ENCODE data around the gene ZNF750. TPM values are rescaled to one million over a fixed set of nuclear protein-coding genes. Genes with fewer than 3 reads are reported as not detected.

Gene ZNF750
- total RNA-seq, 2 donors from 2014 or later, result not detected

GRCh38 chr17:82841921-82842596 lies 2.2 kb upstream of the ZNF750 start:
- DNase-seq, result no peak
- intact Hi-C loops (cut with DNase I, micrococcal nuclease), result no loop called here
- ATAC-seq, result no peak

GRCh38 chr17:82840431-82840831 lies 609 bp upstream of the ZNF750 start:
- no peak for ATAC-seq
- intact Hi-C loops (cut with DNase I, micrococcal nuclease), result no loop called here

GRCh38 chr17:82838386-82839063 lies 1.3 kb downstream of the ZNF750 start:
- DNase-seq (peak; percentile 76 to 89), ATAC-seq (peak; percentile 86)
- intact Hi-C loops (cut with DNase I, micrococcal nuclease), result no loop called here

More at GRCh38 chr17:82840431-82840831, 609 bp upstream of the ZNF750 start:
- no peak for DNase-seq

GRCh38 chr17:82837586-82838320 lies 2.1 kb downstream of the ZNF750 start:
- intact Hi-C loops (cut with DNase I, micrococcal nuclease), result no loop called here
- DNase-seq, result peak; percentile 59 to 62
- peak; percentile 82 for ATAC-seq

GRCh38 chr17:82836823-82837357 lies 2.9 kb downstream of the ZNF750 start:
- intact Hi-C loops (cut with DNase I, micrococcal nuclease), result no loop called here
- ATAC-seq (peak; percentile 36), DNase-seq (peak in 1 of 2 donors; percentile 21)

- ATAC-seq, result no peak
- intact Hi-C loops (cut with DNase I, micrococcal nuclease), result no loop called here
- peak in 1 of 2 donors; percentile 22 for DNase-seq
Measured at GRCh38 chr17:82835766-82836512, 3.9 kb downstream of the ZNF750 start.

- intact Hi-C loops (cut with DNase I, micrococcal nuclease), result no loop called here
- DNase-seq (peak in 1 of 2 donors; percentile 10), ATAC-seq (no peak)
Measured at GRCh38 chr17:82835122-82835521, 4.7 kb downstream of the ZNF750 start.

- intact Hi-C loops (cut with DNase I, micrococcal nuclease), result no loop called here
- ATAC-seq, result no peak
- peak in 1 of 2 donors; percentile 14 for DNase-seq
Measured at GRCh38 chr17:82832881-82833475, 6.8 kb downstream of the ZNF750 start.

GRCh38 chr17:82832411-82832810 lies 7.4 kb downstream of the ZNF750 start:
- intact Hi-C loops (cut with DNase I, micrococcal nuclease), result no loop called here
- ATAC-seq (no peak), DNase-seq (peak in 1 of 2 donors; percentile 20)

GRCh38 chr17:82831818-82832200 lies 8.0 kb downstream of the ZNF750 start:
- ATAC-seq, result no peak
- intact Hi-C loops (cut with DNase I, micrococcal nuclease), result no loop called here
- DNase-seq, result peak in 1 of 2 donors; percentile 19

GRCh38 chr17:82831041-82831817 lies 8.6 kb downstream of the ZNF750 start:
- intact Hi-C loops (cut with DNase I, micrococcal nuclease), result no loop called here
- peak in 1 of 2 donors; percentile 16 for DNase-seq
- no peak for ATAC-seq

- DNase-seq, result peak in 1 of 2 donors; percentile 35
- intact Hi-C loops (cut with DNase I, micrococcal nuclease), result no loop called here
- ATAC-seq, result no peak
Measured at GRCh38 chr17:82830249-82830661, 9.6 kb downstream of the ZNF750 start.

- peak in 1 of 2 donors; percentile 9 for DNase-seq
- intact Hi-C loops (cut with DNase I, micrococcal nuclease), result no loop called here
- ATAC-seq, result no peak
Measured at GRCh38 chr17:82828875-82829487, 10.8 kb downstream of the ZNF750 start.

- intact Hi-C loops (cut with DNase I, micrococcal nuclease), result no loop called here
- DNase-seq, result no peak
- ATAC-seq, result no peak
Measured at GRCh38 chr17:82826956-82827355, 12.9 kb downstream of the ZNF750 start.

- ATAC-seq (no peak), DNase-seq (no peak)
- intact Hi-C loops (cut with DNase I, micrococcal nuclease), result no loop called here
Measured at GRCh38 chr17:82826211-82826610, 13.6 kb downstream of the ZNF750 start.

- no peak for ATAC-seq
- no peak for DNase-seq
- intact Hi-C loops (cut with DNase I, micrococcal nuclease), result no loop called here
Measured at GRCh38 chr17:82825540-82826124, 14.2 kb downstream of the ZNF750 start.

GRCh38 chr17:82823004-82823403 lies 16.8 kb downstream of the ZNF750 start:
- intact Hi-C loops (cut with DNase I, micrococcal nuclease), result no loop called here
- peak; percentile 29 for ATAC-seq
- DNase-seq, result no peak
